Epithelial cell of esophagus (primary cell): ENCODE data around the gene PTPA.
A peak's percentile ranks its signal among the peaks of the same experiment; 100 is the strongest.

ENCODE experiments used
- DNase-seq: peaks from one replicate; pipeline ENCODE4 v3.0.0; 2010; ENCODE audit warnings: low read depth
- H3K4me3 ChIP-seq: 2 replicates; pipeline ENCODE4 v1.5.1; 2011; ENCODE audit warnings: mild to moderate bottlenecking, low read length, control low read depth
- CTCF ChIP-seq: IDR thresholded peaks from 2 replicates; pipeline ENCODE4 v1.5.1; 2011; ENCODE audit warnings: low read depth, mild to moderate bottlenecking, low read length, control low read depth, inconsistent platforms; ENCODE audit not compliant: insufficient read depth; ENCODE audit errors: missing control alignments

PTPA gene

GRCh38 chr9:129102791-129103594, 8.2 kb upstream of the PTPA start:
- peak; percentile 76 for TF ChIP-seq CTCF
- peak; percentile 80 for DNase-seq
- no peak overlapping the region for H3K4me3 ChIP-seq

GRCh38 chr9:129103595-129103965, 7.6 kb upstream of the PTPA start:
- no peak for DNase-seq
- no peak for TF ChIP-seq CTCF
- no peak overlapping the region for H3K4me3 ChIP-seq

GRCh38 chr9:129104051-129104450, 7.2 kb upstream of the PTPA start:
- H3K4me3 ChIP-seq: no peak overlapping the region
- no peak for TF ChIP-seq CTCF
- DNase-seq: no peak

- no peak for TF ChIP-seq CTCF
- no peak overlapping the region for H3K4me3 ChIP-seq
- DNase-seq: no peak
These were observed 5.1 kb upstream of the PTPA start for GRCh38 chr9:129105857-129106694.

GRCh38 chr9:129107651-129108050, 3.6 kb upstream of the PTPA start:
- TF ChIP-seq CTCF: no peak
- H3K4me3 ChIP-seq: no peak overlapping the region
- DNase-seq: no peak

GRCh38 chr9:129108083-129108804, 3.0 kb upstream of the PTPA start:
- no peak for DNase-seq
- no peak overlapping the region for H3K4me3 ChIP-seq
- no peak for TF ChIP-seq CTCF
